BE2C (cell line): ENCODE measurements around the gene ZMYND8.

Experiments
- DNase-seq: peaks from one replicate; pipeline ENCODE4 v3.0.0-alpha.2; 2020
- H3K27me3 ChIP-seq: fragments of 250-450 bp; sonication (Bioruptor Pico); 2 replicates; pipeline ENCODE4 v1.5.1; 2020; ENCODE audit warnings: mild to moderate bottlenecking
- H3K36me3 ChIP-seq: fragments of 250-450 bp; sonication (Bioruptor Pico); 2 replicates; pipeline ENCODE4 v1.5.1; 2020; ENCODE audit warnings: mild to moderate bottlenecking
- H3K4me1 ChIP-seq: fragments of 250-450 bp; sonication (Bioruptor Pico); 2 replicates; pipeline ENCODE4 v1.5.1; 2020
- H3K4me3 ChIP-seq: 2 replicates; pipeline ENCODE4 v1.5.1; 2011; ENCODE audit warnings: low read depth, low read length
- H3K9me3 ChIP-seq: fragments of 250-450 bp; sonication (Bioruptor Pico); 2 replicates; pipeline ENCODE4 v1.5.1; 2020
- TF ChIP-seq, protein P1 (sequence below): IDR thresholded peaks from 2 replicates; pipeline ENCODE4 v1.5.1; 2012; ENCODE audit warnings: mild to moderate bottlenecking, low read depth, low read length

The ZMYND8 gene

GRCh38 chr20:47353692-47354463 is 2.6 kb downstream of the ZMYND8 start:
- TF ChIP-seq, protein P1, sequence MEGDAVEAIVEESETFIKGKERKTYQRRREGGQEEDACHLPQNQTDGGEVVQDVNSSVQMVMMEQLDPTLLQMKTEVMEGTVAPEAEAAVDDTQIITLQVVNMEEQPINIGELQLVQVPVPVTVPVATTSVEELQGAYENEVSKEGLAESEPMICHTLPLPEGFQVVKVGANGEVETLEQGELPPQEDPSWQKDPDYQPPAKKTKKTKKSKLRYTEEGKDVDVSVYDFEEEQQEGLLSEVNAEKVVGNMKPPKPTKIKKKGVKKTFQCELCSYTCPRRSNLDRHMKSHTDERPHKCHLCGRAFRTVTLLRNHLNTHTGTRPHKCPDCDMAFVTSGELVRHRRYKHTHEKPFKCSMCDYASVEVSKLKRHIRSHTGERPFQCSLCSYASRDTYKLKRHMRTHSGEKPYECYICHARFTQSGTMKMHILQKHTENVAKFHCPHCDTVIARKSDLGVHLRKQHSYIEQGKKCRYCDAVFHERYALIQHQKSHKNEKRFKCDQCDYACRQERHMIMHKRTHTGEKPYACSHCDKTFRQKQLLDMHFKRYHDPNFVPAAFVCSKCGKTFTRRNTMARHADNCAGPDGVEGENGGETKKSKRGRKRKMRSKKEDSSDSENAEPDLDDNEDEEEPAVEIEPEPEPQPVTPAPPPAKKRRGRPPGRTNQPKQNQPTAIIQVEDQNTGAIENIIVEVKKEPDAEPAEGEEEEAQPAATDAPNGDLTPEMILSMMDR: no peak
- Histone ChIP-seq H3K36me3 (peaks cover 34% of the 10 kb centered on the region), H3K4me3 (peak overlapping the region; percentile 68), H3K9me3 (no peaks in the 10 kb centered on the region), H3K4me1 (peaks cover 37% of the 10 kb centered on the region), H3K27me3 (no peaks in the 10 kb centered on the region)
- DNase-seq: no peak

DNA sequence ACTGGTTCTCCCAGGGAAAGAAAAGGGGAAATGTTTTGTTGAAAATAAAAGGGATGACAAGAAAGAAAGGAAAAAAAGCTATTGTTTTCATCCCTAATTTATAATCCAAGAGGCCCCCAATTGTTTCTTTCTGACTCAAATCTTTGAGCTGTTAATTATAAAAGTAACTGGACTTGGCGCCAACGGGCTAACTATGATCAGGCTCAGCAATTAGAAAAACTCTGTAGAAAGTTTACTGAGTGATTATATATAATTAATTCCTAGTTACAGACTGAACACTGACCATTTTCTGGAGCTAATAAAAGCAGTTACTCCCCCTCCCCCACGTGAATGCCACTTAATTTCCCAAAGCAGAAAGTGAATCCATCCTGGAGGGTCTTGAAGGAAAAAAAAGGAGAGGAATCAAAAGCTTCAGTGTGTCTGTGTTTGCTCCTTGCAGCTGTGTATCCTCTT is 3.2 kb downstream of the ZMYND8 start:
- Histone ChIP-seq H3K4me1 (peaks cover 37% of the 10 kb centered on the region), H3K9me3 (no peaks in the 10 kb centered on the region), H3K27me3 (no peaks in the 10 kb centered on the region), H3K36me3 (peaks cover 41% of the 10 kb centered on the region), H3K4me3 (peak overlapping the region; percentile 68)
- TF ChIP-seq, protein P1: no peak
- DNase-seq: no peak

DNA sequence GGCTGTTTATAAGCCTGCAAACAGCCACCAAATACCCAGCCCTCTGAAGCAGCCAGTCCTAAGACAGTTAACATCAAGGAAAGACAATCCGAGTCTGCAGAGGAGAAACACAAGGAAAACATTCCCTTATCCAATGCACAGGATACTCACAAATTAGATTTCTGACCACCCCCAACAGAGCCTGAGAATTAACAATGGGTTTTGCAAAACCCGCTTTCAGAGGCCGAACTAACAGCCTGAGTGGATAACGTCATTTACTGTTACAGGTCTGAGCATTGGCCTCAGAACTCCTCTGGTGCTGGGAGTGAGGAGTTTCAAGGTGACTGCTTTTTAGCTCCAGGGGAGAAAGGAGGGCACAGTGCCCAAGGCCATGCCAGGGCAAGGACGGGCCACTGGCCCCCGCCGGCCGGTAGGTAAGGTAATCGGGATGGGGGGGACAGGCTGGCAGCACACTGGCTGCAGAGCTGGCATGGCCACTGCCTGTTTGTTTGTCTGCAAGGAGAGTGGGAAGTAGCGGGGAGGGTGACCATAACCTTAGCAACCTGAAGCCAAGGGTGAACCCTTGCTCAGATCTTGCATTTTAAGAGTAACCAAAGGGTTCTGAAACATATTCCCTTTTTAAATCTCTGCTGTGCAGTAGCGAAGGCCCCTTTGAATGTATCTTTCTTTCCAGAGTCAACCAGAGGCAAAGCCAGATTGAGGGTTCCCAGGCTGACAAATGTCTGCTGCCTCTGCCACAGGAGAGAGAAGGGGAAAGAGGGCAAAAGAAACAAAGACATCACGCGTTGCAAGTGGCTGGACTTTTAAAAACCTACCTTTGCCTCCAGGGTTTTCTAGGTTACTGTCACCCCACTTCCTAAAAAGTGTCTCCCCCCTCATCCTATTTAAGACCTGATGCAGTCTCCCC is 3.9 kb downstream of the ZMYND8 start:
- TF ChIP-seq, protein P1: no peak
- H3K4me3 ChIP-seq: peak overlapping the region; percentile 68

GRCh38 chr20:47351643-47352331 is 4.7 kb downstream of the ZMYND8 start:
- Histone ChIP-seq H3K27me3 (no peaks in the 10 kb centered on the region), H3K36me3 (peaks cover 55% of the 10 kb centered on the region), H3K4me3 (peak overlapping the region; percentile 68), H3K4me1 (peaks cover 30% of the 10 kb centered on the region), H3K9me3 (no peaks in the 10 kb centered on the region)
- TF ChIP-seq, protein P1: no peak
- DNase-seq: no peak

More for the DNA sequence above, 3.9 kb downstream of the ZMYND8 start:
- DNase-seq: no peak
- H3K9me3 ChIP-seq: no peaks in the 10 kb centered on the region
- no peaks in the 10 kb centered on the region for H3K27me3 ChIP-seq
- H3K36me3 ChIP-seq: peaks cover 47% of the 10 kb centered on the region
- peaks cover 35% of the 10 kb centered on the region for H3K4me1 ChIP-seq

GRCh38 chr20:47350691-47351545 is 5.6 kb downstream of the ZMYND8 start:
- no peak for DNase-seq
- no peaks in the 10 kb centered on the region for H3K9me3 ChIP-seq
- H3K36me3 ChIP-seq: peaks cover 63% of the 10 kb centered on the region
- H3K4me3 ChIP-seq: peak overlapping the region; percentile 68
- H3K27me3 ChIP-seq: no peaks in the 10 kb centered on the region
- H3K4me1 ChIP-seq: peaks cover 30% of the 10 kb centered on the region
- TF ChIP-seq, protein P1: no peak
